NT2/D1 (cell line): Measurements from ENCODE around the gene SEC31B.

ENCODE experiments used
- SUZ12 ChIP-seq: IDR thresholded peaks from 2 replicates; pipeline ENCODE4 v1.6.1; 2011; ENCODE audit not compliant: insufficient read length, insufficient read depth; ENCODE audit errors: extremely low read depth
- YY1 ChIP-seq: IDR thresholded peaks from 2 replicates; pipeline ENCODE4 v1.6.1; 2011; ENCODE audit not compliant: insufficient read length, insufficient read depth
- ZNF274 ChIP-seq: IDR thresholded peaks from 2 replicates; pipeline ENCODE4 v1.6.1; 2011; ENCODE audit warnings: mild to moderate bottlenecking, low read depth, low read length

- TF ChIP-seq YY1, result no peak
- TF ChIP-seq SUZ12, result no peak
- no peak for TF ChIP-seq ZNF274
These were observed 32.1 kb upstream of the SEC31B start for GRCh38 chr10:100551738-100552137.
